Suprapubic skin (tissue), 4 donors: ENCODE measurements around the gene COLEC11.

ENCODE experiments used
- CTCF ChIP-seq, 2 donors: fragments of 200-600 bp in 1 of 2; fragments of 450-650 bp in 1 of 2; sonication (generic) in 1 of 2; IDR thresholded peaks; one replicate each; pipeline ENCODE4 v1.5.1; 2016 to 2019; ENCODE audit warnings: antibody characterized with exemption in 2 of 2, mild to moderate bottlenecking in 1 of 2, moderate library complexity in 1 of 2
- EP300 ChIP-seq: sonication (generic); formaldehyde crosslinking; IDR thresholded peaks from one replicate; pipeline ENCODE4 v1.6.1; 2017; ENCODE audit warnings: antibody characterized with exemption
- POLR2AphosphoS5 ChIP-seq, 3 donors: sonication (generic); formaldehyde crosslinking; IDR thresholded peaks; one replicate each; pipeline ENCODE4 v1.6.1; 2017; ENCODE audit warnings: antibody characterized with exemption in 3 of 3

DNA sequence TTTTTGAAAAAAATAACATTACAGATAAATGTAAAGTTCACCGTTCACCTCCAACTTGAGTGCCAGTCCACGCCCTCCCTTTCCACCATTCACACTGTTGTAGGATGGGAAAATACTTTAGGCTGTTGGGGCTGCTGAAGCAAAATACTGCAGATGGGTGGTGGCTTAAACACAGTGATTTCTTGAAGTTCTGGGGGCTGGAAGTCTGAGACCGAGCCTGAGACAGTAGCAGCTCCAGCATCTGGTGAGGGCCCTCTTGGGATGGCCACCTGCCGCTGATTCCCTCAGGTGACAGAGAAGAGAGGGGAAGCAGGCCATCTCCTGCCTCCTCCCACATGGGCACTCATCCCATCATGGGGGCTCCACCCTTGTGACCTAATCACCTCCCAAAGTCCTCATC, 80.8 kb downstream of the COLEC11 start:
- TF ChIP-seq CTCF (IDR thresholded peaks at IDR 0.05) (no peak), POLR2AphosphoS5 (IDR thresholded peaks at IDR 0.05) (no peak), EP300 (no peak)
